H1 (cell line): Measurements from ENCODE around the gene CHST2. TPM values are rescaled to one million over a fixed set of nuclear protein-coding genes. Genes with fewer than 3 reads are reported as not detected.

Experiments
- CTCF ChIA-PET: fragments of 300-600 bp; sonication (Branson Sonifier 250); formaldehyde crosslinking; loops from one replicate; lab custom pipeline; 2021; ENCODE audit not compliant: partially characterized antibody; lab: Charles Lee
- POLR2A ChIA-PET: fragments of 300-600 bp; sonication (Branson Sonifier 250); formaldehyde crosslinking; loops from one replicate; lab custom pipeline; 2021; ENCODE audit warnings: inconsistent platforms; ENCODE audit not compliant: partially characterized antibody; lab: Charles Lee
- DNase-seq, 2 experiments: peaks; one replicate each; pipeline versions ENCODE4 v3.0.0 to v3.0.0-alpha.2; 2010 to 2022; ENCODE audit warnings: low spot score in 2 of 2, low read depth in 1 of 2, mixed read lengths in 1 of 2
- FAIRE-seq: peaks from 2 replicates; lab custom pipeline; 2011; peaks lifted over from hg19 to GRCh38; lab: Jason Lieb, UNC
- H2AFZ ChIP-seq: 2 replicates; pipeline ENCODE4 v1.8.1; 2012; ENCODE audit warnings: low read length, inconsistent platforms
- H2AK5ac ChIP-seq: 2 replicates; pipeline ENCODE4 v1.6.1; 2013; ENCODE audit warnings: low read depth, low read length
- H2BK120ac ChIP-seq: replicated peaks from 2 replicates; pipeline ENCODE3; 2013; ENCODE audit warnings: low read depth, low read length, inconsistent platforms
- H2BK12ac ChIP-seq: 2 replicates; pipeline ENCODE4 v1.6.1; 2013; ENCODE audit warnings: low read depth, low read length
- H2BK15ac ChIP-seq: 2 replicates; pipeline ENCODE4 v1.6.1; 2013; ENCODE audit warnings: low read length
- H2BK20ac ChIP-seq: 2 replicates; pipeline ENCODE4 v1.6.1; 2013; ENCODE audit warnings: low read length
- H2BK5ac ChIP-seq: 2 replicates; pipeline ENCODE4 v1.6.1; 2013; ENCODE audit warnings: low read depth, low read length
- H3K14ac ChIP-seq: 2 replicates; pipeline ENCODE4 v1.6.1; 2013; ENCODE audit warnings: inconsistent platforms; ENCODE audit not compliant: insufficient read length
- H3K18ac ChIP-seq: 2 replicates; pipeline ENCODE4 v1.6.1; 2013; ENCODE audit warnings: low read length; ENCODE audit errors: extremely low read depth
- H3K23ac ChIP-seq: 2 replicates; pipeline ENCODE4 v1.6.1; 2013; ENCODE audit warnings: inconsistent platforms; ENCODE audit not compliant: insufficient read length
- H3K23me2 ChIP-seq: 2 replicates; pipeline ENCODE4 v1.6.1; 2013; ENCODE audit warnings: low read depth, low read length
- H3K27ac ChIP-seq: 2 replicates; pipeline ENCODE4 v1.6.1; 2011; ENCODE audit warnings: low read depth, low read length, inconsistent platforms
- H3K27me3 ChIP-seq, 4 experiments: replicated peaks in 1 of 4; 1 replicate in 1 of 4; 2 replicates in 3 of 4; pipeline versions ENCODE4 v1.6.1 to v1.8.1; 2011 to 2013; ENCODE audit warnings: low read length in 3 of 4, mild to moderate bottlenecking in 3 of 4, inconsistent platforms in 2 of 4, mixed read lengths in 2 of 4, moderate library complexity in 1 of 4; ENCODE audit not compliant: control insufficient read depth in 3 of 4, insufficient read depth in 3 of 4; ENCODE audit errors: extremely low read depth in 1 of 4
- H3K36me3 ChIP-seq, 4 experiments: 2 replicates each; pipeline versions ENCODE4 v1.6.1 to v1.8.1; 2011 to 2013; ENCODE audit warnings: mild to moderate bottlenecking in 4 of 4, low read length in 3 of 4, moderate library complexity in 2 of 4, control low read depth in 1 of 4, inconsistent platforms in 1 of 4; ENCODE audit not compliant: insufficient read depth in 4 of 4, control insufficient read depth in 2 of 4
- H3K4ac ChIP-seq: replicated peaks from 2 replicates; pipeline ENCODE3; 2013; ENCODE audit warnings: low read length, low read depth, mixed read lengths, inconsistent platforms; ENCODE audit not compliant: insufficient read length
- H3K4me1 ChIP-seq, 4 experiments: replicated peaks in 1 of 4; 1 replicate in 1 of 4; 2 replicates in 3 of 4; pipeline versions ENCODE4 v1.6.1 to v1.8.1; 2011 to 2013; ENCODE audit warnings: low read length in 3 of 4, inconsistent platforms in 2 of 4, mixed read lengths in 1 of 4; ENCODE audit not compliant: insufficient read depth in 4 of 4, control insufficient read depth in 3 of 4
- H3K4me2 ChIP-seq, 2 experiments: 2 replicates each; pipeline versions ENCODE4 v1.6.1 to v1.8.1; 2011 to 2013; ENCODE audit warnings: low read depth in 2 of 2, low read length in 2 of 2, control low read depth in 1 of 2, inconsistent platforms in 1 of 2, mild to moderate bottlenecking in 1 of 2; ENCODE audit not compliant: insufficient read depth in 1 of 2
- H3K4me3 ChIP-seq, 4 experiments: fragments of 200-600, 300-600 bp in 1 of 4; sonication (generic), shearing (Covaris generic), sonication (Bioruptor Twin) in 1 of 4; 2 replicates each; pipeline versions ENCODE4 v1.5.1 to v1.8.1; 2011 to 2016; ENCODE audit warnings: low read length in 4 of 4, low read depth in 3 of 4, control low read depth in 2 of 4, inconsistent platforms in 2 of 4, mild to moderate bottlenecking in 2 of 4, mixed read lengths in 1 of 4, moderate library complexity in 1 of 4; ENCODE audit not compliant: insufficient read depth in 2 of 4; ENCODE audit errors: extremely low read depth in 1 of 4
- H3K56ac ChIP-seq: replicated peaks from 2 replicates; pipeline ENCODE3; 2013; ENCODE audit warnings: low read depth, mild to moderate bottlenecking, mixed read lengths, low read length, inconsistent platforms; ENCODE audit not compliant: insufficient read length
- H3K79me1 ChIP-seq: 2 replicates; pipeline ENCODE4 v1.6.1; 2013; ENCODE audit warnings: low read depth, low read length, control low read depth
- H3K79me2 ChIP-seq, 2 experiments: 2 replicates each; pipeline versions ENCODE4 v1.6.1 to v1.8.1; 2012 to 2013; ENCODE audit warnings: low read length in 2 of 2, mild to moderate bottlenecking in 2 of 2, inconsistent platforms in 1 of 2; ENCODE audit not compliant: insufficient read depth in 2 of 2, control insufficient read depth in 1 of 2
- H3K9ac ChIP-seq, 4 experiments: replicated peaks in 1 of 4; 1 replicate in 1 of 4; 2 replicates in 3 of 4; pipeline versions ENCODE4 v1.6.1 to v1.8.1; 2011 to 2013; ENCODE audit warnings: low read depth in 3 of 4, low read length in 3 of 4, control low read depth in 2 of 4, mild to moderate bottlenecking in 2 of 4, moderate library complexity in 2 of 4, inconsistent platforms in 1 of 4; ENCODE audit errors: extremely low read depth in 1 of 4
- H3K9me3 ChIP-seq, 2 experiments: 2 replicates each; pipeline versions ENCODE4 v1.6.1 to v1.8.1; 2012 to 2013; ENCODE audit warnings: mild to moderate bottlenecking in 2 of 2, moderate library complexity in 2 of 2, control low read depth in 1 of 2, inconsistent platforms in 1 of 2, low read depth in 1 of 2, low read length in 1 of 2, mixed read lengths in 1 of 2; ENCODE audit not compliant: insufficient read depth in 2 of 2
- H4K20me1 ChIP-seq, 2 experiments: replicated peaks in 1 of 2; 2 replicates each; pipeline versions ENCODE3 to v1.8.1; 2011 to 2013; ENCODE audit warnings: inconsistent platforms in 2 of 2, low read length in 2 of 2, mild to moderate bottlenecking in 1 of 2; ENCODE audit not compliant: insufficient read depth in 2 of 2, control insufficient read depth in 1 of 2
- H4K5ac ChIP-seq: 2 replicates; pipeline ENCODE4 v1.6.1; 2013; ENCODE audit warnings: low read length, low read depth, mixed read lengths, inconsistent platforms; ENCODE audit not compliant: insufficient read length
- H4K8ac ChIP-seq: 2 replicates; pipeline ENCODE4 v1.8.0; 2013; ENCODE audit warnings: mild to moderate bottlenecking, moderate library complexity, low read length, inconsistent platforms; ENCODE audit not compliant: insufficient read depth; ENCODE audit errors: extremely low read depth
- H4K91ac ChIP-seq: replicated peaks from 2 replicates; pipeline ENCODE3; 2013; ENCODE audit warnings: low read length, mixed read lengths, inconsistent platforms; ENCODE audit not compliant: insufficient read length
- CBX8 ChIP-seq: fragments of 300-800, 300-1000 bp; sonication (generic); IDR thresholded peaks from 2 replicates; pipeline ENCODE4 v1.7.1; 2016; ENCODE audit warnings: low read depth, low read length, borderline replicate concordance
- EGR1 ChIP-seq: IDR thresholded peaks from 2 replicates; pipeline ENCODE4 v1.6.1; 2011; ENCODE audit warnings: low read depth, low read length, borderline replicate concordance
- GABPA ChIP-seq: IDR thresholded peaks from 2 replicates; pipeline ENCODE4 v1.6.1; 2011; ENCODE audit warnings: mild to moderate bottlenecking, low read length, moderate library complexity, borderline replicate concordance; ENCODE audit not compliant: insufficient read depth
- HDAC2 ChIP-seq, 2 experiments: fragments of 300-600 bp in 1 of 2; sonication (generic) in 1 of 2; IDR thresholded peaks; 2 replicates each; pipeline ENCODE4 v1.6.1; 2011 to 2012; ENCODE audit warnings: low read depth in 2 of 2, low read length in 2 of 2, mild to moderate bottlenecking in 2 of 2, moderate library complexity in 2 of 2, borderline replicate concordance in 1 of 2, inconsistent platforms in 1 of 2
- JUN ChIP-seq: IDR thresholded peaks from 2 replicates; pipeline ENCODE4 v1.6.1; 2011; ENCODE audit warnings: low read depth, mild to moderate bottlenecking, improper control_type of control experiment, low read length
- JUND ChIP-seq: IDR thresholded peaks from 2 replicates; pipeline ENCODE4 v1.6.1; 2011; ENCODE audit warnings: mild to moderate bottlenecking, improper control_type of control experiment, low read length
- NANOG ChIP-seq: IDR thresholded peaks from 2 replicates; pipeline ENCODE4 v1.6.1; 2011; ENCODE audit warnings: low read length, low read depth, mild to moderate bottlenecking, inconsistent platforms; ENCODE audit not compliant: insufficient read depth, poor library complexity, severe bottlenecking
- RNF2 ChIP-seq: fragments of 200-900, 300-1000 bp; sonication (generic); IDR thresholded peaks from 2 replicates; pipeline ENCODE4 v1.7.1; 2016; ENCODE audit warnings: borderline replicate concordance, low read depth, mild to moderate bottlenecking, antibody characterized with exemption, low read length; ENCODE audit not compliant: poor library complexity, severe bottlenecking; ENCODE audit errors: missing control alignments
- SIX5 ChIP-seq: IDR thresholded peaks from 2 replicates; pipeline ENCODE4 v1.6.1; 2011; ENCODE audit warnings: mild to moderate bottlenecking, low read depth, low read length
- SP1 ChIP-seq: IDR thresholded peaks from 2 replicates; pipeline ENCODE4 v1.6.1; 2011; ENCODE audit warnings: low read depth, low read length
- WGBS, 2 experiments: shearing (Covaris generic) in 1 of 2; methylation state at CpG; one replicate each; pipeline versions ENCODE4 v1.1.6 to v1.1.7; 2013 to 2015; ENCODE audit warnings: low lambda C conversion rate in 2 of 2, mixed read lengths in 2 of 2, inconsistent platforms in 1 of 2, low coverage in 1 of 2, missing lambda C conversion rate in 1 of 2; ENCODE audit not compliant: insufficient replicate concordance in 2 of 2, insufficient coverage in 1 of 2, insufficient read length in 1 of 2; ENCODE audit errors: extremely low coverage in 1 of 2, missing lambda C conversion rate in 1 of 2; 5-methylcytosine and 5-hydroxymethylcytosine counted together
- polyA plus RNA-seq, 7 experiments: library from polyadenylated mRNA; depleted of rRNA in 3 of 7; stranded (reverse) in 5 of 7; unstranded in 2 of 7; fragments of >200 nt in 5 of 7; fragments of 200-250 nt in 2 of 7; gene quantifications; 1 replicate in 5 of 7; 2 replicates in 1 of 7; 4 replicates in 1 of 7; pipeline versions ENCODE4 v1.2.1 to v1.2.3, GENCODE V29; 2011 to 2013; ENCODE audit warnings: missing spikeins in 2 of 7, mixed read lengths in 2 of 7
- total RNA-seq: library from RNA; stranded (reverse); fragmentation: NEBNext Ultra II Directional; extraction: Animal tissue kit (Norgen Biotek cat#: 25700); gene quantifications from 2 replicates; pipeline ENCODE4 v1.2.1, GENCODE V29; 2021
- TF ChIP-seq, protein P1 (sequence below): IDR thresholded peaks from 2 replicates; pipeline ENCODE4 v1.6.1; 2011; ENCODE audit warnings: low read depth, mild to moderate bottlenecking, low read length; ENCODE audit not compliant: insufficient read depth

The CHST2 gene
- total and polyA plus RNA-seq, 2 of the 8 experiments (the other 6 are each of a cell fraction or from before 2014, with no cell fraction given) = 3.2 to 15.1 TPM

DNA sequence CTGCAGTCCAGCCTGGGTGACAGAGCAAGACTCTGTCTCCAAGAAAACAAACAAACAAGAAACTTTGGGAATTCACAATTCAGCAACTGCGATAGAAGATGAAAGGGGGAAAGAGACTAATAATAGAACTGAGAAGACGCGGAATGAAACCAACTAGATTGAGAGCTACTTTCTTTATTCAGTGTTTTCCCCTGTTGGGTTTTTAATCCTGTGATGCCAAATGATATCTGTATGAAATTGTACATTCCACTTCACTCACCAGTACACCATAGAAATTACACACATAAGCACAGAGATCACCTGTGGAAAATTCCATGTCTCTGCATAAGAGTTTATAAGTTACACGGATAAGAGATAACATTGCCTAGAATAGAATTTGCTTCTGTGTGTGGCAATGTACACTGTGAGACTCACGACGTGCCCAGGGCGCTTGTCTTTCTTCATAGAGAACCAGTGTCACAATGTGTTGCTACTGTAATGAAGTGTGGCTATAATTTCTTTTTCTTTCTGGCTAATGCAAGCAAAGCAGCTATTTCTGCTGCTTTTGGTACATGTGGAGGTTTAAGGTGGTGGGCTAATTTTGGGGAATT lies 17.7 kb upstream of the CHST2 start:
- CTCF ChIA-PET = no interaction called here
- TF ChIP-seq GABPA (no peak), JUN (no peak), HDAC2 (IDR thresholded peaks at IDR 0.05; ENCODE audit: borderline replicate concordance in 1 of 2, low read depth in 2 of 2, low read length in 2 of 2) (no peak), EGR1 (no peak), CBX8 (no peak), NANOG (no peak), JUND (no peak), SP1 (no peak), SIX5 (no peak), RNF2 (no peak)
- TF ChIP-seq, protein P1, sequence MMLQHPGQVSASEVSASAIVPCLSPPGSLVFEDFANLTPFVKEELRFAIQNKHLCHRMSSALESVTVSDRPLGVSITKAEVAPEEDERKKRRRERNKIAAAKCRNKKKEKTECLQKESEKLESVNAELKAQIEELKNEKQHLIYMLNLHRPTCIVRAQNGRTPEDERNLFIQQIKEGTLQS = no peak

More for the DNA sequence above, 17.7 kb upstream of the CHST2 start:
- H3K23me2 ChIP-seq = no peaks in the 10 kb centered on the region
- H3K56ac ChIP-seq = no peak overlapping the region
- H3K9me3 ChIP-seq = peaks cover 8 to 11% of the 10 kb centered on the region in 2 experiments
- H2BK20ac ChIP-seq = no peak overlapping the region
- no peak overlapping the region for H3K4me3 ChIP-seq
- no peak overlapping the region for H2AFZ ChIP-seq
- no peaks in the 10 kb centered on the region for H3K79me2 ChIP-seq
- POLR2A ChIA-PET = no interaction called here
- no peak overlapping the region for H3K4ac ChIP-seq
- H3K4me1 ChIP-seq = no peaks in the 10 kb centered on the region
- H3K14ac ChIP-seq = no peak overlapping the region
- no peak overlapping the region for H4K5ac ChIP-seq
- H3K27me3 ChIP-seq = no peaks in the 10 kb centered on the region
- H3K36me3 ChIP-seq = no peaks in the 10 kb centered on the region; a peak in 1 of 8 replicates
- DNase-seq (no peak), FAIRE-seq (no peak)
- no peak overlapping the region for H3K23ac ChIP-seq
- no peak overlapping the region for H2AK5ac ChIP-seq
- no peaks in the 10 kb centered on the region for H4K20me1 ChIP-seq
- no peak overlapping the region for H3K27ac ChIP-seq
- no peak overlapping the region for H3K9ac ChIP-seq
- H2BK120ac ChIP-seq = no peak overlapping the region
- 95% methylated on average over 7 of the region's 7 CpGs; no CpG with 5 or more reads in 1 of the 2 experiments for WGBS, 2 experiments
- H3K4me2 ChIP-seq = no peak overlapping the region
- no peak overlapping the region for H4K91ac ChIP-seq
- H3K18ac ChIP-seq = no peak overlapping the region
- H3K79me1 ChIP-seq = no peaks in the 10 kb centered on the region
- H4K8ac ChIP-seq = no peak overlapping the region
- H2BK15ac ChIP-seq = no peak overlapping the region
- no peak overlapping the region for H2BK5ac ChIP-seq
- no peak overlapping the region for H2BK12ac ChIP-seq
